Hematopoietic multipotent progenitor cell (in vitro differentiated cells): ENCODE results near the gene ZMIZ1. TPM values are rescaled to one million over a fixed set of nuclear protein-coding genes. Genes with fewer than 3 reads are reported as not detected.
"Not testable (repeated sequence)": the region's sequence is repeated elsewhere in the genome, so short reads cannot be mapped to it uniquely, and the experiment has no call there.

Experiments
- DNase-seq, 3 donors: peaks; one replicate each; pipeline ENCODE4 v3.0.0-alpha.2; 2011 to 2015; ENCODE audit warnings: low read depth in 2 of 3, low spot score in 2 of 3
- total RNA-seq: library from RNA; depleted of rRNA; stranded (reverse); fragments of >200 nt; gene quantifications from one replicate; pipeline ENCODE4 v1.2.3, GENCODE V29; 2012

Gene ZMIZ1
- total RNA-seq, 1 donor: 114 TPM

- no peak for DNase-seq
These were observed 255.4 kb downstream of the ZMIZ1 start for GRCh38 chr10:79324032-79324695.

GRCh38 chr10:79326361-79327089 lies 257.8 kb downstream of the ZMIZ1 start:
- no peak for DNase-seq

- DNase-seq: no peak
These were observed 258.3 kb downstream of the ZMIZ1 start for GRCh38 chr10:79327090-79327457.

GRCh38 chr10:79328147-79328701 lies 259.5 kb downstream of the ZMIZ1 start:
- DNase-seq: no peak

GRCh38 chr10:79328737-79329504 lies 260.2 kb downstream of the ZMIZ1 start:
- DNase-seq: no peak

- DNase-seq: no peak
These were observed 260.8 kb downstream of the ZMIZ1 start for GRCh38 chr10:79329529-79329928.

DNA sequence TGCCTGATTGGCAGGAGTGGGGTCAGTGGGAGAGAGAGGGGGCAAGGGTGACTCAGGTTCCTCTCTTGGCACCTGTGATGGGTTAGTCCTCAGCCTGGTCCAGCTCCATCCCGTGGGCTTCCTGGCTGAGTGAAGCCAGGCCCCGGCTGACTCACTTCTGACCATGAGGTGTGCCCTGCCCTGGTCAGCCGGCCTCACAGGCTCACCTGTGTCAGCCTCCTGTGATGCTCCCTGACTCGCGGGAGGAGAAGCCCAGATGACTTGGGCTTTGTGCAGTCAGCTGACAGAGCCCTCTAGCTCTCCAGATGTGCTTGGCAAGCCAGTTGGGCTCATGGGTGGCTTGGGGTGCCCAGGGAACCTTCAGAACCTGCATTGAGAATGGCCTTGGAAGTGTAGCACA lies 262.5 kb downstream of the ZMIZ1 start:
- DNase-seq: no peak

- peak; percentile 21 to 73 (median 62) for DNase-seq
These were observed 262.9 kb downstream of the ZMIZ1 start for GRCh38 chr10:79331709-79332108.

DNA sequence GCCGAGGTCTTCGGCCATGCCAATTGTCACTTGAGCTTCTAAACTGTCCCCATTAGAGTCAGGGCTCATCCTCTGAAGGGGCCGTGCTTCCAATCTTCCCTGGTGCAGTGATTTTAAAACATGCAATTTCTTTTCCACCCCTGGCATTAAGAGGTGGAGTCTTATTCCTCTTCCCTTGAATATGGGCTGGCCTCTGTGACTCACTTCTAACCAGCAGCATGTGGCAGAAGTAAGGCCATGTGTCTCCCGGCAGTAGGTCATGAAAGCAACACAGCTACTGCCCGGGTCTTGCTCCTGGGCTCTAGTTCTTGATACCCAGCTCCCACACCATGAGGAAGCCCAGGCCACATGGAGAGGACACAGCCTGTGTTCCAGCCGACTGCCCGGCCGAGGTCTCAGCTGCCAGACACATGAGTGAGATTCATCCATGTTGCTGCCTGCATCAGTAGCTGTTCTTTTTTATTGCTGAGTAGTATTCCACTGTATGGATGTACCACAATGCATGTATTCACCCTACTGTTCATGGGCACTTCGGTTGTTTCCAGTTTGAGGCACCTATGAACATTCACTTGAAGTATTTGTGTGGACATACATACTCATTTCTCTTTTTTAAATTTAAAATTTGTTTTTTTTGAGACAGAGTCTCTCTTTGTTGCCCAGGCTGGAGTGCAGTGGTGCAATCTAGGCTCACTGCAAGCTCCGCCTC lies 264.0 kb downstream of the ZMIZ1 start:
- not testable (repeated sequence) for DNase-seq

DNA sequence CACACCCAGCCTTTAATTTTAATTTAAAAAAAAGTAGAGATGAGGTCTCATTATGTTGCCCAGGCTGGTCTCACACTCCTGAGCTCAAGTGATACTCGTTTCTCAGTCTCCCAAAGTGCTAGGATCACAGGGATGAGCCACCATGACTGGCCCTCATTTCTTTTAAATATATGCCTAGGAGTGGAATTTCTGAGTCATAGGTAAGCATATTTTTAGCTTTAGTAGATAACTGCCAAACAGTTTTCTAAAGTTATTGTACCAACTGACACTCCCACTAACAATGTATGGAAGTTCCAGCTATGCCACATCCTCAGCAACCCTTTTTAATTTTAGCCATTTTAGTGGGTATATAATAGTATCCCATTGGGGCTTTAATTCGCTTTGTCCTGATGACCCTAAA lies 264.7 kb downstream of the ZMIZ1 start:
- no peak for DNase-seq

DNA sequence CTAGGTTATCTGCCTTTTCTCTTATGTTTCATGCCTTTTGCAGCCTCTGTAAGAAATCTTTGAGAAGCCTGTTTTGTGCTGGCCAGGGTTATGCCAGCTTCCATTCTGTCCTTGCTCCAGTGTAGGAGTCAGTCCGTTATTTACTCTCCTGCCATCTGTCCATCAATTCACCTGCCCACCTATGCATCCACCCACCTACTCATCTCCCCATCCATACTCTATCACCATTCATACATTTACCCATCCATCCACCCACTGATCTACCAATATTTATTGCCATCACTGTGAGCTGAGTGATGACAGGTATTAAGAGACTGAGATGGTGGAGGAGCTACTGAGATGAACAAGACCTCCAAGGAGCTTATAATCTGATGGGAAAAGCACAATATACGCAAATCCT lies 265.8 kb downstream of the ZMIZ1 start:
- DNase-seq: no peak

GRCh38 chr10:79335094-79335469 lies 266.3 kb downstream of the ZMIZ1 start:
- no peak for DNase-seq

DNA sequence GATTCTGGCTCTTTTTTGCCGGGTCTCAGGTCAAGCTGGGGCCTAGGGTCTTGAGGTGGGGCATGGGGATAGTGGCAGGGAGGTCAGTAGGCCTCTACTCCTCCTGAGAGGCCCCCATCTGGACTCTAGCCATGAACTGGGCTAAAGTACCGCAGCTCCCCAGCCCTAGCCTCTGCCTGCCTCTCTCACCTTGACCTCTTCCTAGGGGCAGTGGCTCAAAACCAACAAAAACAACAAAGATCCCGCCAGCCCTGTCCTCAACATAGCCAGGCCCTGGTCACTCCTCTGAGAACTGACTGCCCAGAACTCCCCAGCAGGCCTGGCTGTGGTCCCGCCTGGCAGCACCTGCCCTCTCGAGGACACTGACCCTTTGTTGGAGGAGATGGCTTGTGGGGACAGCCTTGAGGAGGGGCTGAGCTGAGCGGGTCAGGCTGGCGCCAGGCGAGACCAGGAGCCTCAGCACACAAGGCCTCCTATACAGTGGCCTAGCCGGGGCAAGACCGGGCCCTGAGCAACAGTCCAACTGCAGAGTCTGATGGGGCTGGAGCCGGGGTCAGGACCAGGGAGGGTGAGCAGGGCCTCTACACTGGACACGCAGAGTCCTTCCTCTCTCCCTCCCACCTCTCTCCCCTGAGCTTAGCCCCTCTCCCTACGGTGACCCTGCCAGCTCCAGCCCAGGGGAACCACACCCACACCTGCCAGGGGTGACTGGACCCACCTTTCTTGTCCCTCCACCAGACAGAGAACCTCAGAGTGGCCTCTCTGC lies 266.9 kb downstream of the ZMIZ1 start:
- no peak for DNase-seq

- no peak for DNase-seq
These were observed 267.5 kb downstream of the ZMIZ1 start for GRCh38 chr10:79336276-79336675.

- no peak for DNase-seq
These were observed 268.0 kb downstream of the ZMIZ1 start for GRCh38 chr10:79336739-79337138.

GRCh38 chr10:79337783-79338469 lies 269.2 kb downstream of the ZMIZ1 start:
- DNase-seq: not testable (repeated sequence)

DNA sequence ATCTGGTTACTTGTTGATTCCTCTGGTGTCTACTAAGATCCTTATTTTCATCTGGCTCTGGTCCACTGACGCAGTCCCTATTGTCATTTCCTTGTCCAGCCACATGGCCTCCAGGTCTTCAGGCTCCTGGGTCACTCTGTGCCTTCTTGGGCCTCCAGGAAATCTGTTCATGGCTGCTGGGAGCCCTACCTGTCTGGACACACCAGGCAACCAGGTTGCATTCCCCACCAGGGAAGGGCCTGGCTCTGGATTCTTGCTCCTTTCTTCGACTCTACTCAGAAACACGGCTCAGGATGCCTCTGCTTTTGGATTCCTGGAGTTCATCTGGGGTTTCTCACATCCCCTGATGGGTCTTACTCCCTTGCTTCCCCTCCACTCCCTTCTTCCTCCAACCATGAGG lies 270.5 kb downstream of the ZMIZ1 start:
- no peak for DNase-seq

DNA sequence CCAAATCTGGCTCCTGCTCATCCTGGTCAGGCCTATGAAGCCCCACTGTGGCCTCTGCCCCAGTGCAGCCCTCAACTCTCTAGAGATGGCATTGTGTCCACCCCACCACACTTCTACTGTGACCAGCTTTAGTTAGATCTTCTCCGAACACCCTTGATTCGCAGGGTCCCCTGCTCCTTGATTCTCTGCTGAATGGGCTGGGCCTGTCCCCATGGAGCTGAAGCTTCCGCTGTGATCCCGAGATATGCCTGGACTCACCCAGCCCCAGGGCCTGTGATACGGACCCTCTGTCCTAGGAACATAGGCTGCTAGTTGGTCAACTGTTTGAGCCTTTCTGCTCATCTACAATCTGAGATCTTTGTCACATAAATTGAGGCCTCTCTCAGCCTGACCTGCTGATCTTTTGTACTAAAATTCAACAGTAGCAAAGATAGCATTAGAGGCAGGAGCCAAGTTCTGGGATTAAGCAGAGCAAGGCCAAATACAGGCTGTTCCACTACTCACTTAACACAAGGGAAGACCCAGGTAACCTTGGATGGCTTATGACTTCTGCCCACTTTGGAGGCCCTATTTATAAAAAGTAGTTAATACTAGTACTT lies 272.0 kb downstream of the ZMIZ1 start:
- DNase-seq: no peak

GRCh38 chr10:79342295-79342761 lies 273.6 kb downstream of the ZMIZ1 start:
- DNase-seq: no peak
